ENCODE results near the gene SEC24A. TPM values are rescaled to one million over a fixed set of nuclear protein-coding genes. Genes with fewer than 3 reads are reported as not detected.

Gene SEC24A
- polyA plus RNA-seq, 1 of the 3 experiments (the other 2 are of a cell fraction), result 7.4 TPM

GRCh38 chr5:134642931-134643530 is 5.6 kb upstream of the SEC24A start:
- 88% methylated on average over 6 of the region's 6 CpGs for WGBS (ENCODE audit: low lambda C conversion rate)
- Histone ChIP-seq H3K4me2 (no peak overlapping the region), H3K4me1 (ENCODE audit: control insufficient read depth in 1 of 2, insufficient read depth in 2 of 2, low read depth in 1 of 2, low read length in 1 of 2) (no peaks in the 10 kb centered on the region; a peak in 1 of 4 replicates), H3K27ac (ENCODE audit: low read depth in 2 of 2, low read length in 1 of 2) (no peak overlapping the region; a peak in 1 of 4 replicates), H3K36me3 (replicated peaks in 1 of 2; ENCODE audit: control insufficient read depth in 1 of 2, insufficient read depth in 2 of 2, low read length in 1 of 2) (peaks cover 0 to 4% of the 10 kb centered on the region in 2 experiments), H3K9me3 (no peaks in the 10 kb centered on the region), H3K9me2 (no peaks in the 10 kb centered on the region), H3K9ac (no peak overlapping the region), H4K20me1 (ENCODE audit: insufficient read depth) (no peaks in the 10 kb centered on the region), H3F3A (replicated peaks; ENCODE audit: insufficient read depth) (peaks cover 18% of the 10 kb centered on the region), H2AFZ (ENCODE audit: low read depth) (no peak overlapping the region; the same call in 1 of the 2 replicates), H3K79me2 (ENCODE audit: insufficient read depth) (no peaks in the 10 kb centered on the region; the same call in 1 of the 2 replicates), H3K27me3 (ENCODE audit: insufficient read depth) (no peaks in the 10 kb centered on the region), H3K4me3 (ENCODE audit: low read depth in 2 of 2, low read length in 1 of 2) (no peak overlapping the region)
- TF ChIP-seq USF2 (IDR thresholded peaks at IDR 0.05; ENCODE audit: borderline replicate concordance, low read depth, low read length), result no peak
- no peak for TF ChIP-seq PBX3 (IDR thresholded peaks at IDR 0.05)
- no peak for TF ChIP-seq MAX (IDR thresholded peaks at IDR 0.05; ENCODE audit: low read depth)
- TF ChIP-seq NRF1 (IDR thresholded peaks at IDR 0.05; ENCODE audit: low read depth, low read length), result no peak
- no peak for TF ChIP-seq TEAD4 (IDR thresholded peaks at IDR 0.05; ENCODE audit: borderline replicate concordance, insufficient read depth)
- TF ChIP-seq RXRA (IDR thresholded peaks at IDR 0.05; ENCODE audit: borderline replicate concordance, low read depth), result no peak
- POLR2A ChIA-PET, result no interaction called here
- no peak for DNase-seq
- CTCF ChIA-PET, result no interaction called here

- Histone ChIP-seq H3K4me1 (ENCODE audit: control insufficient read depth in 1 of 2, insufficient read depth in 2 of 2, low read depth in 1 of 2, low read length in 1 of 2) (peaks cover 0 to 6% of the 10 kb centered on the region in 2 experiments; a peak in 2 of 4 replicates), H3F3A (replicated peaks; ENCODE audit: insufficient read depth) (peaks cover 18% of the 10 kb centered on the region), H3K9ac (peak overlapping the region; percentile 86), H3K79me2 (ENCODE audit: insufficient read depth) (peaks cover 43% of the 10 kb centered on the region), H3K4me3 (ENCODE audit: low read depth in 2 of 2, low read length in 1 of 2) (peak overlapping the region; percentile 75 to 99), H4K20me1 (ENCODE audit: insufficient read depth) (peaks cover 12% of the 10 kb centered on the region), H3K9me3 (no peaks in the 10 kb centered on the region), H3K36me3 (replicated peaks in 1 of 2; ENCODE audit: control insufficient read depth in 1 of 2, insufficient read depth in 2 of 2, low read length in 1 of 2) (peaks cover 0 to 4% of the 10 kb centered on the region in 2 experiments), H3K9me2 (no peaks in the 10 kb centered on the region), H2AFZ (ENCODE audit: low read depth) (peak overlapping the region; percentile 91), H3K4me2 (peak overlapping the region; percentile 94), H3K27me3 (ENCODE audit: insufficient read depth) (no peaks in the 10 kb centered on the region), H3K27ac (ENCODE audit: low read depth in 2 of 2, low read length in 1 of 2) (peak overlapping the region; percentile 83 to 95)
- TF ChIP-seq POLR2AphosphoS5 (IDR thresholded peaks at IDR 0.05; ENCODE audit: low read depth, low read length) (no peak), IRF3 (IDR thresholded peaks at IDR 0.05; ENCODE audit: low read depth, low read length) (no peak), GABPA (IDR thresholded peaks at IDR 0.05; ENCODE audit: low read depth) (no peak), TEAD4 (IDR thresholded peaks at IDR 0.05; ENCODE audit: borderline replicate concordance, insufficient read depth) (no peak), FOXJ3 (CRISPR knock-in tag; IDR thresholded peaks at IDR 0.05) (no peak), MEF2A (IDR thresholded peaks at IDR 0.05; ENCODE audit: borderline replicate concordance, low read depth) (no peak), CHD2 (IDR thresholded peaks at IDR 0.05; ENCODE audit: low read length, partially characterized antibody) (no peak), SMC3 (IDR thresholded peaks at IDR 0.05; ENCODE audit: low read depth, low read length) (no peak), GATA2 (CRISPR knock-in tag; IDR thresholded peaks at IDR 0.05) (no peak), MAX (IDR thresholded peaks at IDR 0.05; ENCODE audit: low read depth) (no peak), EZH2phosphoT487 (IDR thresholded peaks at IDR 0.05; ENCODE audit: borderline replicate concordance, low read depth) (no peak), FOXM1 (IDR thresholded peaks at IDR 0.05; ENCODE audit: low read depth) (no peak), USF2 (IDR thresholded peaks at IDR 0.05; ENCODE audit: borderline replicate concordance, low read depth, low read length) (no peak), RXRA (IDR thresholded peaks at IDR 0.05; ENCODE audit: borderline replicate concordance, low read depth) (no peak), ELF1 (IDR thresholded peaks at IDR 0.05) (no peak), NRF1 (IDR thresholded peaks at IDR 0.05; ENCODE audit: low read depth, low read length) (no peak), NFIC (IDR thresholded peaks at IDR 0.05; ENCODE audit: borderline replicate concordance) (no peak)
- ChIA-PET CTCF (no interaction called here), POLR2A (interaction anchor here (0.8 to 1.3 kb wide), 3 partner anchors 12 to 472 kb away, joined by 3 to 4 read pairs (median 4); no protein-coding TSS in a partner anchor)
- DNase-seq, result no peak
- WGBS (ENCODE audit: low lambda C conversion rate), result 21% methylated on average over 15 of the region's 15 CpGs
Measured at GRCh38 chr5:134647750-134648424, 698 bp upstream of the SEC24A start.
